NK-92 (cell line): Measurements from ENCODE around the gene PCSK1N.
"Not testable (repeated sequence)": the region's sequence is repeated elsewhere in the genome, so short reads cannot be mapped to it uniquely, and the experiment has no call there.

Source experiments
- DNase-seq: peaks from one replicate; lab custom pipeline; 2025; ENCODE audit not compliant: unreplicated experiment; lab: John Stamatoyannopoulos, UW

Gene PCSK1N

DNA sequence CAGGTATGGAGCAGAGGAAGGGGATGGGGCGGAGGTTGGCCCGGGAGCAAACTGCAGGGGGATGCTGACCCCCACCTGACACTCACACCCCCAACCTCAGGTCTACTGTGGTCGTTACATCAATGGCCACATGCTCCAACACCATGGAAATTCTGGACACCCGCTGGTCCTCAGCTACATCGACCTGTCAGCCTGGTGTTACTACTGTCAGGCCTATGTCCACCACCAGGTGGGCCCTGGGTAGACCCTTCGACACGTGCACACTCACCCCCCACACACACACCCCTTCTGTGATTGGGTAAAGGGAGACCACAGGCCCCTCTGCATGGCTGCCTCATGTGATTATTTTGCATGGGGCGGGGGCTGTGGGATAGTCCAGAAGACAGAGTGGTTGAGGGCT is 11.3 kb downstream of the PCSK1N start:
- no peak for DNase-seq

DNA sequence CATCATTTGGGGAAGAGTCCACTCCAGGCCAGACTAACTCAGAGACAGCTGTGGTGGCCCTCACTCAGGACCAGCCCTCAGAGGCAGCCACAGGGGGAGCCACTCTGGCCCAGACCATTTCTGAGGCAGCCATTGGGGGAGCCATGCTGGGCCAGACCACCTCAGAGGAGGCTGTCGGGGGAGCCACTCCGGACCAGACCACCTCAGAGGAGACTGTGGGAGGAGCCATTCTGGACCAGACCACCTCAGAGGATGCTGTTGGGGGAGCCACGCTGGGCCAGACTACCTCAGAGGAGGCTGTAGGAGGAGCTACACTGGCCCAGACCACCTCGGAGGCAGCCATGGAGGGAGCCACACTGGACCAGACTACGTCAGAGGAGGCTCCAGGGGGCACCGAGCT is 12.4 kb downstream of the PCSK1N start:
- no peak for DNase-seq

DNA sequence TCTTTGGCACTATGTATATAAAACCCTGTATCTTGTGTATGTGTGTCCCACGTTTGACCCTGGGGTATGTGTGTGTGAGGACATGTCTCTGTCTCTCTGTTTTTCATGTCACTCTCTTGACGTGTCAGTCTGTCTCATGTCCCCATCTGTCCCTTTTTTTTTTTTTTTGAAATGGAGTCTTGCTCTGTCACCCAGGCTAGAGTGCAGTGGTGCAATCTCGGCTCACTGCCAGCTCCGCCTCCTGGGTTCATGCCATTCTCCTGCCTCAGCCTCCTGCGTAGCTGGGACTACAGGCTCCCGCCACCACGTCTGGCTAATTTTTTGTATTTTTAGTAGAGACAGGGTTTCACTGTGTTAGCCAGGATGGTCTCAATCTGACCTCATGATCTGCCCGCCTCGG is 16.0 kb downstream of the PCSK1N start:
- not testable (repeated sequence) for DNase-seq

DNA sequence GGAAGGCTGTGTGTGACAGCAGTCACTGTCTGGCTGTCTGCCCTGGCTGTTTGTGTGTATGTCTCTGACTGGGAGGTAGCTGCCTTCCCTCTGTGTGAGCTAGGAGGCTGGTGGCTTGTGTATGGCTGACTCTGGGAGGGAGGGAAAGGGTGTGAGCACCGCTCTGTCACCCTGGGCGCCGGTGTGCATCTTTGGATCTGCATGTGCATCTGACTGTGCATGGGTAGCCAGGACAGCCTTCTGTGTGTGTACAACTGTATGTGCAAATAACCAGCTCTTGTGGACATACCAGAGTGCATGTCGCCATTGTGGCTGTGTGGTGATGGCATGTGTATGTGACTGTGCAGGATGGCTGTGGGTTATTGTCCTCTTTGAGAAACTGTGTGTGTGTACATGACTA is 16.5 kb downstream of the PCSK1N start:
- no peak for DNase-seq

DNA sequence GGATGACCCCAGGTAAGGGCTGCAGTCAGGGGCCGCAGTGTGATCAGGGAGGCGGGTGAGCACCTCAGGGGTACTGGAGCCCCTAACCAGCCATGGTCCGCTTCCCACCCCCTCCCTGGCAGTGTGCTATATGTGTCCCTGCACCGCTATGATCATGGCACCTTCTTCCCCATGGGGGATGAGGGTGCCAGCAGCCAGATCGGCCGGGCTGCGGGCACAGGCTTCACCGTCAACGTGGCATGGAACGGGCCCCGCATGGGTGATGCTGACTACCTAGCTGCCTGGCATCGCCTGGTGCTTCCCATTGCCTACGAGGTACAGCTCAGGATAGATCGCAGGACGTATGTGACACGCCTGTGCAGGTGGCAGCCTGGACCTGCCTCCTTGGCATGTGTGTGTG is 17.3 kb downstream of the PCSK1N start:
- DNase-seq, result no peak

DNA sequence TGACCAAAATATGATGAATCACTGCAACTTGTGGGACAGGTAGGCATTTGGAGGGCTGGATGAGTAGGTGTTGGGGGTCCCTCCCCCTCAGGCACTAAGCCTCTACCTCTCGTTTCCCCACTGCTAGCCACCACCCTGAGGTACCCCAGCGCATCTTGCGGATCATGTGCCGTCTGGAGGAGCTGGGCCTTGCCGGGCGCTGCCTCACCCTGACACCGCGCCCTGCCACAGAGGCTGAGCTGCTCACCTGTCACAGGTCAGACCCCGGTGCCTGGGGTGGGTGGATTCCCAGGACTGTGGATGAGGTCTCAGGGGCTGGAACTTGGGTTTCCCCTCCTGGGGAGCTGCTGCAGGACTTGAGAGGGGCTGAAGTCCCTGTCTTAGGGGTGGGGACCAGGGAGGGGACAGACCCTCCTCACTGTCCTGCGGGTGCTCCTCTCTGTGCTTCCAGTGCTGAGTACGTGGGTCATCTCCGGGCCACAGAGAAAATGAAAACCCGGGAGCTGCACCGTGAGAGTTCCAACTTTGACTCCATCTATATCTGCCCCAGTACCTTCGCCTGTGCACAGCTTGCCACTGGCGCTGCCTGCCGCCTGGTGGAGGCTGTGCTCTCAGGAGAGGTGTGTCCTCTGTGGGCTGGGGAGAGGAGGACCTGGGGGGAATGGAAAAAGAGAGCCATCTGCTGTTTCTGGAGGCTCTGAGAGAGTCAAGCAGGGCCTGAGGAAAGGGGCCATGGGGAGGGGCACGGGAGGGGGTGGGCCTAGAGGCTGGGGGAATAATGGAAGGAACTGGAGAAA is 19.2 kb downstream of the PCSK1N start:
- DNase-seq, result no peak

DNA sequence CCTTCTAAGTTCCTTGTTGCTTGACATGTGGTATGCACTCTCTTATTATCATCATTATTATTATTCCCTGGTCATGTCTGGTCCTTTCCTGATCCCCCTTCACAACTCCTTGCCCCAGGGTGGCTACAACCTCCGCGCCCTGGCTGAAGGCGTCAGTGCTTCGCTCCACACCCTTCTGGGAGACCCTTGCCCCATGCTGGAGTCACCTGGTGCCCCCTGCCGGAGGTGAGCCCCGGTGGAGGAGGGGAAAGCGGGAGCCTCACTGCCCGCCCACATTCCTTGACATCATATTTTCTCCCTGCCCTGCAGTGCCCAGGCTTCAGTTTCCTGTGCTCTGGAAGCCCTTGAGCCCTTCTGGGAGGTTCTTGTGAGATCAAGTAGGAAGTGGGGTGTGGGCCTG is 20.1 kb downstream of the PCSK1N start:
- no peak for DNase-seq

DNA sequence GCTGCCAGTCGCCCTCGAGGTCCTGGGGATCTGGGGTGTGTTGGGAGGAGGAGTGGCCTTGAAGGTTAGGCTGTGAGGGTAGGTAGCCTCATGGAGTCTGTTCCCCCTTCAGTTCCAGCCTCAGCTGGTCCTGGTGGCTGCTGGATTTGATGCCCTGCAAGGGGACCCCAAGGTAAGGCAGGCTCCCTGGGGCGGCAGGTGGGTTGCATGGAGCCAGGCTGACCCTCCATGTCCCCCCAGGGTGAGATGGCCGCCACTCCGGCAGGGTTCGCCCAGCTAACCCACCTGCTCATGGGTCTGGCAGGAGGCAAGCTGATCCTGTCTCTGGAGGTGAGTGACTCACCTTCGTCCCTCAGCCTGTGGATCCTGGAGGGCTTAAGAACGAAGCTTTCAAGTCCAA is 20.7 kb downstream of the PCSK1N start:
- no peak for DNase-seq

DNA sequence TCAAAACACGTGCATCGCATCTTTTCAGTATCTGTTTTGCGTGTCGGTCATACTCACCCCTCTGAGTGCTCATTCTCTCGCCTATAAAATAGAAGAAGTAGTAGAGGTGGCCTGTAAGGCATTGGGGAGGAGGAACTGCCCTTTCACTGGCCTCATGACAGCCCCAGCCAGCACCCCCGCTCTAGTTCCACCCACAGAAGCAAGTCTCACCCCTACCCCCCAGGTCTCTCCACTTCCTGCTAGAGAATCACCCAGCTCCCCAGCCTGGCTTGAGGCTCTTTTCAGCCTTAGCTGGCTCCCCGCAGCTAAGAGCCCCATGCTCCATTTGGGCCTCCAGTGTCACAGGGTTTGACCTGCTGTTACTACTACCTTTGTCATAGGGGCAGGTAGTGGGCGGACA is 21.8 kb downstream of the PCSK1N start:
- DNase-seq, result no peak

DNA sequence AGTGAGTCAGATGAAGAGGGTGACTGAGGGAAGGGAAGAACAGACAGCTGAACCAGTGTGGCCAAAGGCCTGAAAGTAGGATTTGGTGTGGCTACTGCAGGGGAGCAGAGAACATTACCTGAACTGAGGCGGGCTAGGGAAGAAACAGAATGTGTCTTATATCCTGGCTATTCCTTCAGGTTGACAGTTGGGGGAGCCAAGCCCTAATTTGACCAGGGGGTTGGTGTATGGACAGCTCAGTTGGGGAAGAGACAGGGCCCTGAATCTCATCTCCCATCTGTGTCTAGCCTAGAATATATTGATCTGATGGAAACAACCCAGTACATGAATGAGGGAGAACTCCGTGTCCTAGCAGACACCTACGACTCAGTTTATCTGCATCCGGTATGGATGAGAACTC is 29.3 kb downstream of the PCSK1N start:
- no peak for DNase-seq

DNA sequence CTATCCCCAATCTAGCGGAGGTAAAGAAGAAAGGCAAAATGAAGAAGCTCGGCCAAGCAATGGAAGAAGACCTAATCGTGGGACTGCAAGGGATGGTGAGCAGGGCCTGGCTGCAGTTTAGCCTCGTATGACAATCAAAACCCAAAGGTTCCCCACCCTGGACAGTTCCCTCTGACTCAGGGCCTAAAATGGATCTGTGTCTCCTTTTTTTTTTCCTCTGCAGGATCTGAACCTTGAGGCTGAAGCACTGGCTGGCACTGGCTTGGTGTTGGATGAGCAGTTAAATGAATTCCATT is 32.6 kb downstream of the PCSK1N start:
- no peak for DNase-seq

DNA sequence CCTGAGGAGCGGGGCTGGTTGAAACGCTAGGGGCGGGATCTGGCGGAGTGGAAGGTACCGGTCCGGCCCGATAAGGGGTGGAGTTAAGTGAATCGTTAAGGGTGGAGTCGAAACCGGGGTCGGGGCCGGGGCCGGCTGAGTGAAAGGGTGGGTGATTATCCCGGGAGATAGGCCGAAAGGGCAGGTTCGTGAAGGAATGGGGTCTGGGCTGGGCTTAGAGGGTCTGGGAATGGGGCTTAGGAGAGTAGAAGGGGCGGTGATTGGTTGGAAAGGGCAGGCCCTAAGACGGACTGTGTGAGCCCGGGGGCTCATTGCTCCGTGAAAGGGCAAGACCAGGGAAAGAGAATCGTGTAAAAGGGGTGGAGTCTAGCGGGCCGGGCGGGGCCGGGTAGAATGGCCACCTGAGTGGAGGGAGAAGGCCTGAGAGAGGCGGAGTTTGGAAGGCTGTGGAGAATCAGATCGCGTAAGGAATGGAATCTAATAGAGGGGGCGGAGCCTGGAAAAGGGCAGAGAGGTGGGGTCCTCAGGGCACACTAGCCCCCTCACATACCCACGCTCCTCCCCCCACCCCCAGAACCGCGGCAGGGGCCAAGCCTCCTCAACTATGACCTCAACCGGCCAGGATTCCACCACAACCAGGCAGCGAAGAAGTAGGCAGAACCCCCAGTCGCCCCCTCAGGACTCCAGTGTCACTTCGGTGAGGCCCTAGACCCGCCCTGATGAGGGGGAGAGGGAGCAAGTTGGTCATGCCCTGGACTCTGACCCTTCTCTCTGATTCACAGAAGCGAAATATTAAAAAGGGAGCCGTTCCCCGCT is 33.1 kb downstream of the PCSK1N start:
- DNase-seq, result no peak

DNA sequence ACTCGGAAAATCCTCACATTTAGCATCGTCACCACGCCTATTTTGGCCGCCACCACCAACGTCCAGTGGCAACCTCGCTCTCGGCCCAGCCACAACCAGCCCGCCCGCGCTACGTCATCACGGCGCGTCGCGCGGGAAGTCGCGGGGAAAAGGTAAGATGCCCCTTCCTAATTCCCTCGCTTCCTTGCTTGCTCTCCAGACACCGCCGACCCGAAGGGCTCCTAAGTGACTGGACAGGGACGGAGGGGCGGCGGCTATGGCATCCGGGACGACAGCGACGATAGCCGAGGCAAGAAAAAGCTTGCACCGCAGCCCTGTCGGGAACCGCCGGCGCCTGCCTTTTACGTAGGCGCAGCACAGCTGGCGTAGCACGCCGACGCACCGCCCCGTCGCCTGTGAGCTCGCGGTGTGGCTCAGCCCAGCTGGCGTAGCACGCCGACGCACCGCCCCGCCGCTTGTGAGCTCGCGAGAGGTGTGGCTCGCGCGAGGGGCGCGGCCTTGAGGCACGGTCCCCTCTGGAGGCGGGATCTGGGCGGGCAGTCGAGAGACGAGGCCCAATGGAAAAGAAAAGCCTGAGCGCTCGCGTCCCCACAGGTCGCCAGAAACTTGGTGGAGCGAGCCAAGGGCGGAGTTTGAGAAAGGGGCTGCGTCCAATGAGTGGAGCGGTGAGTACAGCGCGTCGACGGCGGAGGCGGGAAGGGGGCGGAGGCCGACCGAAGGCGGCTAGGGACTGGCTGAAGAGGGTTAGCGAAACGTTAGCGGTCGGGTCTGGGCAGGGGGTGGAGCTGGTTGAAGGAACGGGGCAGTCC is 33.9 kb downstream of the PCSK1N start, which contains the start of gene HDAC6:
Gene HDAC6, plus strand, starts transcription at position 788 of the 809 bp plus-strand sequence. CDS start 626 bp downstream, outside the sequence.
- peak; percentile 97 for DNase-seq

DNA sequence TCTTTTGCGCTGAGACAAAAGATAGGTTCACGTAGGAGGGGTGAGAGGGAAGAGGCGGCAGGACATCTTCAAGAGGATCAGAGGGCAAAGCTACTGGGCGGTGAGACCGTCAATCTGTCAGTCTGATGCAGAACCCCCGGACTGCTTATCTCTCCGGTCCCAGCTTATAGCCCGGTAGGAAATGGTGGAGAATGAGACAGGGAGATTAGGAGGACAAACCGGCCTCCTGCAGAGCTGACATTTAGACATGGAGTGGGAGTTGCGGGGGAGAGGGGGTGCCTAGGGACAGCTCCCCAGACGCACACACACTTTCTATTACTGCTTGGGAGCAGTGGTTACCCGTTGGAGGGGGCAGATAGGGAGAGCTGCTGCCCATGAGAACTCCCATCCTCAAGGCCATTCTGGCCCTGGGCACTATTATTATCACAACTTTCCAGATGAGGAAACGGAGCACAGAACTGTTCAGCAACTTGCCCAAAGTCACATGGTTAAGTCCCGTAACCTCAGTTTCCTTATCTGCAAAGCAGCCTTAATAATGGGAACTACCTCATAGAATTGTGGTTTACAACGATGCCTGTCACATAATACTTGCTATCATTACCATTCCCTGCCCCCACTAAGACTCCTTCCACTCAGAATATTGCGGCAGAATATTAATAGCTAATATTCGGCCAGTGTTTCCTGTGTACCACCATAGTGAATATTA is 34.7 kb downstream of the PCSK1N start:
- no peak for DNase-seq

DNA sequence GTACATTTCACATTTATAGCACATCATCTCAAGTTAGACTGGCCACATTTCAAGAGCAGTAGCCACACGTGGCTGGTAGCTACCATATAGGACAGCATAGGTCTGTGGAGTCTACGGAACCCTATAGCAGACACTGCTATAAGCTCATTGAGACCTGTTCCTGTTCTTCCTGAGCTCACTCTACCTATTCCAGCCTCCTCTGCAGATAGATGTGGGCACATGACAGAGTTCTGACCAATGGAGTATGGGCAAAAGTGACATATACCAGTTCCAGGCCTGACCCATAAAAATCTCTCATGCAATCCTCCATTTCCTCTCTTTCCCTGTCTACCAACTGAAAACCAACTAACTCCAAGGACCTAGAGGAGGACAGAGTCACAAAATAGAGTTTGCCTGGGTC is 37.1 kb downstream of the PCSK1N start:
- no peak for DNase-seq

DNA sequence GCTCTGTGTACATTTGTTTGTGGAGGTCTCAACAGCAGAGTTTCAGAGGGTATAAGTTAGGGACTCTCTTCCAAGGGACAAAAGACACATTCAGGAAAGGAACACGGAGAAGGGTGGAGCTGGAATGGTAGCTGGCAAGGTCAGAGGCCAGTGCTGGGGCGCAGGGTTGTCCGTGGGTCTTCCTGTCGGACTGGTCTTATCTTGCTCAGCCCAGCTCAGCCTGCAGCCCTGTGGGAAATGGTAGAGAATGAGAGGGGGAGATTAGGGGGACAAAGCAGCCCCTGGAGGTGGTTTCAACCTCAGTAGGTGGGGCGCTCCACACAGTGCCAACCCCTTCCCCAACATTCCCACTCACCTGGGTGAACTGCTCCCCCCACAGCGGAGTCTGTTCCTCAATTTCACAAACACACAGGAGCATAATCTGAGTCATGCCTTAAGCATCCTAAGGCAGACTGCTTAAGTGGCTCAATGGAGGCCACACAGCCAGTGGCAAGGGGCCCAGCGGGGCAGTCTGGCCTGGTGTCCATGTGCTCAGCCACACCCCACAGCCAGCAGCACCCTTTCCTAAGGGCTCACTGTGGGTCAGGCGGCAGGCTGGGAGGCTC is 40.4 kb downstream of the PCSK1N start:
- DNase-seq, result no peak

DNA sequence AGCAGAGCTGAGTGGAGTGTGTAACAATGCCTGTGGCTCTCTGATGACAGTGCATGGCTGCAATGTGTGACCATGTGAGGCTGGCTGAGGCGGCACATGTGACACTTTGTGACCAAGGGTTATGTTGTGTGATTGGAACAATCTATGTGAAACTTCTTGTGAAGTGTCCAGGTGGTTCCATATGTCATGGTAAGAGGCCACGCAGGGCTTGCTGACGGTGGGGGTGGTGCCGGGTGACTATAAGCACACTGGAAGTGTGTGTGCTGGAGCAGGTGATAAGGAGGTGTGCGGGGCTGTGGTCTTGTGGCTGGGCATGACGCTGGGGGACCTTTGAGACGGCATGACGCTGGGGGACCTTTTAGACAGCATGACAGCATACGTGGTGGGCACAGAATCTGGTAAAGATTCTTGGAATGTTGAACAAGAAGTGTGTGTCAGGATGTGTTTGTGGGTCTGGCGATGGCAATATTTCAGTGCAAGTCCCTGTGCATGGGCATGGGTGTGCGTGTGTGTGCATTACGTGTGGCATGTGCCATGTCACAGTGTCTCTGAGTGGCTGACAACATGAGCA is 41.0 kb downstream of the PCSK1N start:
- DNase-seq, result no peak

DNA sequence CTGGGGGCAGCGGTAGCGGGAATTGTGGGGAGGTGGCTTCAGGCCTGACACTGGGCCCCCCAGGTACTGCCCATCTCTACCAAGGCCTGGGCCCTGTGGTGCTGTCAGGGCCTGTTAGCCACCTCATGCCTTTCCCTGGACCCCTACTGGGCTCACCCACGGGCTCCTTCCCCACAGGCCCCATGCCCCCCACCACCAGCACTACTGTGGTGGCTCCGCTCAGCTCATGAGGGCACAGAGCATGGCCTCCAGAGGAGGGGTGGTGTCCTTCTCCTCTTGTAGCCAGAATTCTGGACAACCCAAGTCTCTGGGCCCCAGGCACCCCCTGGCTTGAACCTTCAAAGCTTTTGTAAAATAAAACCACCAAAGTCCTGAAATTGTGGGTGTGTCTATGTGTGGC is 41.5 kb downstream of the PCSK1N start:
- no peak for DNase-seq

DNA sequence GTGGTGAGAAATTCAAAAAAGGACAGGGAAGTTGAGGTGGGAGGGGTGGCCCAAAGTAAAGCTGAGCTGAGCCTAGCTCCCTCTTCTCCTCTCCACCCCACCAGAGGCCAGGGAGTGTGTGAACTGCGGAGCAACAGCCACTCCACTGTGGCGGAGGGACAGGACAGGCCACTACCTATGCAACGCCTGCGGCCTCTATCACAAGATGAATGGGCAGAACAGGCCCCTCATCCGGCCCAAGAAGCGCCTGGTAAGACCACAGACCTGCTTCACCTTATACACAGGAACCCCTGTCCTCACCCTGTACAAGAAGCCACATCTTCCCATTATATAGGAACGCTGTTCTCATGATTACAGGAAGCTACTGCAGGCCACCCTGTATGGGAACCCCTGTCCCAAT is 43.2 kb downstream of the PCSK1N start:
- DNase-seq, result no peak

DNA sequence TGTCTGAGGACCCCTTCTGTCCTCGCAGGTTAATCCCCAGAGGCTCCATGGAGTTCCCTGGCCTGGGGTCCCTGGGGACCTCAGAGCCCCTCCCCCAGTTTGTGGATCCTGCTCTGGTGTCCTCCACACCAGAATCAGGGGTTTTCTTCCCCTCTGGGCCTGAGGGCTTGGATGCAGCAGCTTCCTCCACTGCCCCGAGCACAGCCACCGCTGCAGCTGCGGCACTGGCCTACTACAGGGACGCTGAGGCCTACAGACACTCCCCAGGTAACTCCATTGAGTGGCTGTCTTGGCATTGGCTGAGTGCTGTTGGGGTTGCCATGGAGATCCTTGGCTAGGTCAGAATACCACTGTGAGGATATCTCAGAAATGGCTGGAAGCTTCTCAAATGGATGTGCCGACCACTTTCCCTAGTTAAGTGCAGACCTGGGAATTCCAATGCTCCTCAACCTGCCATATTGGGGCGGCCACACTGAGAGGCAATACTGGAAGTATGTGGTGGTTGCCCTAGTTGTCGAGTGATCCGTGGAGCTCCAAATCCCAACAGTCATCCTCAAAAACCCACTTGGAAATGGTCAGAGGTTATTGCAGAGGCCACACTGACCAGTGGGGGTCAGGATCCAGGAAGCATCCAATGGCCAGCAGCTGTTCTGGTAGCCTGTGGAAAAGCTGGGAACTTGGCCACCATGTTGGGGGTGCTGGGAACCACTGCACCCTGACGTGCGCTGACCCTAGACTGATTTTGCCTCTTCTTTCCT is 44.2 kb downstream of the PCSK1N start:
- DNase-seq, result no peak
